PFSK-1 (cell line): ENCODE data around the gene CTBP2.

Experiments
- FOXP2 ChIP-seq: optimal IDR thresholded peaks from 2 replicates; pipeline ENCODE3; 2011; ENCODE audit warnings: borderline replicate concordance, control low read depth, inconsistent platforms; ENCODE audit not compliant: insufficient read depth; ENCODE audit errors: extremely low read length, extremely low read depth
- POLR2AphosphoS5 ChIP-seq: IDR thresholded peaks from 2 replicates; pipeline ENCODE4 v1.6.1; 2012; ENCODE audit warnings: low read depth, mild to moderate bottlenecking, control low read depth, low read length, moderate library complexity
- SIN3A ChIP-seq: IDR thresholded peaks from 2 replicates; pipeline ENCODE4 v1.6.1; 2012; ENCODE audit warnings: mild to moderate bottlenecking, low read length, moderate library complexity, borderline replicate concordance; ENCODE audit not compliant: insufficient read depth
- TAF1 ChIP-seq: IDR thresholded peaks from 2 replicates; pipeline ENCODE4 v1.6.1; 2012; ENCODE audit warnings: low read length, control low read depth, borderline replicate concordance; ENCODE audit not compliant: insufficient read depth
- TF ChIP-seq, protein P1 (sequence below), 2 experiments: IDR thresholded peaks; 2 replicates each; pipeline versions ENCODE4 v1.6.1 to v1.8.0; 2011 to 2012; ENCODE audit warnings: low read depth in 2 of 2, low read length in 2 of 2, control low read depth in 1 of 2, inconsistent platforms in 1 of 2, mild to moderate bottlenecking in 1 of 2, moderate library complexity in 1 of 2; ENCODE audit not compliant: insufficient read depth in 1 of 2

The CTBP2 gene

DNA sequence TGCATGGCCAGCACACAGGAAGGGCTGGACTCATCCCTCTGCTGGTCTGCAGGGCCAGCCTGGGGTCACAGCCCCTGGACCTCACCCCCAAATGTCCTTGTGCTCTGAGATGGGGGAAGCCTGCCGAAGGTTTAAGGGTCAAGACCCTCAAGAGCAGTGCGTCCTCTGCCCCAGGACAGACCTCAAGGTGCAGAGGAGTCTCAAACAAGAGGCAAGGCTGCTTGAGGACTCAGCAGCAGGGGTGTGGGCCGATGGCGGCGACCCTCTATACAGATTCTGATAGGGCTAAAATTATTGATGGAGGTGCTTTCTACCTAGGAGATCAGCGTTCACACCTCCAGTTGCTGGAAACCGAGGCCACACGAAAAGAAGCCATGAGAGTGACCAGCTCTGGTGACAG, 137.7 kb downstream of the CTBP2 start:
- TF ChIP-seq, protein P1, sequence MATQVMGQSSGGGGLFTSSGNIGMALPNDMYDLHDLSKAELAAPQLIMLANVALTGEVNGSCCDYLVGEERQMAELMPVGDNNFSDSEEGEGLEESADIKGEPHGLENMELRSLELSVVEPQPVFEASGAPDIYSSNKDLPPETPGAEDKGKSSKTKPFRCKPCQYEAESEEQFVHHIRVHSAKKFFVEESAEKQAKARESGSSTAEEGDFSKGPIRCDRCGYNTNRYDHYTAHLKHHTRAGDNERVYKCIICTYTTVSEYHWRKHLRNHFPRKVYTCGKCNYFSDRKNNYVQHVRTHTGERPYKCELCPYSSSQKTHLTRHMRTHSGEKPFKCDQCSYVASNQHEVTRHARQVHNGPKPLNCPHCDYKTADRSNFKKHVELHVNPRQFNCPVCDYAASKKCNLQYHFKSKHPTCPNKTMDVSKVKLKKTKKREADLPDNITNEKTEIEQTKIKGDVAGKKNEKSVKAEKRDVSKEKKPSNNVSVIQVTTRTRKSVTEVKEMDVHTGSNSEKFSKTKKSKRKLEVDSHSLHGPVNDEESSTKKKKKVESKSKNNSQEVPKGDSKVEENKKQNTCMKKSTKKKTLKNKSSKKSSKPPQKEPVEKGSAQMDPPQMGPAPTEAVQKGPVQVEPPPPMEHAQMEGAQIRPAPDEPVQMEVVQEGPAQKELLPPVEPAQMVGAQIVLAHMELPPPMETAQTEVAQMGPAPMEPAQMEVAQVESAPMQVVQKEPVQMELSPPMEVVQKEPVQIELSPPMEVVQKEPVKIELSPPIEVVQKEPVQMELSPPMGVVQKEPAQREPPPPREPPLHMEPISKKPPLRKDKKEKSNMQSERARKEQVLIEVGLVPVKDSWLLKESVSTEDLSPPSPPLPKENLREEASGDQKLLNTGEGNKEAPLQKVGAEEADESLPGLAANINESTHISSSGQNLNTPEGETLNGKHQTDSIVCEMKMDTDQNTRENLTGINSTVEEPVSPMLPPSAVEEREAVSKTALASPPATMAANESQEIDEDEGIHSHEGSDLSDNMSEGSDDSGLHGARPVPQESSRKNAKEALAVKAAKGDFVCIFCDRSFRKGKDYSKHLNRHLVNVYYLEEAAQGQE (IDR thresholded peaks at IDR 0.05; ENCODE audit: insufficient read depth in 1 of 2, low read depth in 2 of 2, low read length in 2 of 2): no peak
- TF ChIP-seq FOXP2: no peak
- TF ChIP-seq TAF1: no peak
- TF ChIP-seq SIN3A: no peak
- no peak for TF ChIP-seq POLR2AphosphoS5

GRCh38 chr10:125021686-125022344, 138.5 kb downstream of the CTBP2 start:
- TF ChIP-seq POLR2AphosphoS5: no peak
- TF ChIP-seq, protein P1 (IDR thresholded peaks at IDR 0.05; ENCODE audit: insufficient read depth in 1 of 2, low read depth in 2 of 2, low read length in 2 of 2): no peak
- TF ChIP-seq FOXP2: no peak
- no peak for TF ChIP-seq SIN3A
- TF ChIP-seq TAF1: no peak

DNA sequence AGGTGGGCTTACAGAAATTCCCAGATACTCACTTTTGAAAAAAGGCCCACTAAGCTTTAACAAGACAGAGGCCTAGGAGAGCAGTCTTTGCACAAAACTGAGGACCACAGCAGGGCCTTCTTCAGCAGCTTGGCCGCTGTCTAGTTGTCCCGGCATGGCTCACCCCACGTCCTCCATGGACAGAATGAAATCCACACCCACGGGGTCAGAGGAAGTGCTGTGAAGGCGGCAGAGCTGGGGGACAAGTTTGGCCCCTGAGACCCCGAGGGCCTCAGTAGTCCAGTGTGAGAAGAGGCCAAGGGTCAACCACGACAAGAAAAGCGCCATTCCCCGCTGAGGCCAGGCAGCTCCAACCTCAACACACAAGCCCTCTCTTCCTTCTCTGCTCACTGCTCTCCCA, 139.5 kb downstream of the CTBP2 start:
- TF ChIP-seq FOXP2 (no peak), SIN3A (no peak)
- TF ChIP-seq, protein P1 (IDR thresholded peaks at IDR 0.05; ENCODE audit: insufficient read depth in 1 of 2, low read depth in 2 of 2, low read length in 2 of 2): no peak

GRCh38 chr10:125020386-125020785, 140.0 kb downstream of the CTBP2 start:
- TF ChIP-seq, protein P1 (IDR thresholded peaks at IDR 0.05; ENCODE audit: insufficient read depth in 1 of 2, low read depth in 2 of 2, low read length in 2 of 2): no peak
- TF ChIP-seq TAF1: no peak
- TF ChIP-seq SIN3A: no peak
- no peak for TF ChIP-seq POLR2AphosphoS5
- no peak for TF ChIP-seq FOXP2
